GM20431 (cell line): ENCODE measurements around the gene TRIM38.
"Not testable (repeated sequence)": the region's sequence is repeated elsewhere in the genome, so short reads cannot be mapped to it uniquely, and the experiment has no call there.

Source experiments
- in situ Hi-C: fragments of 300-500 bp; cut with MseI, MboI; formaldehyde crosslinking; loops from one replicate; pipeline ENCODE4 v1.15.0; 2020; ENCODE audit warnings: low sequenced_read_pairs; ENCODE audit not compliant: unreplicated experiment

Gene TRIM38

GRCh38 chr6:25965058-25965457, 2.5 kb downstream of the TRIM38 start:
- in situ Hi-C loops, result no loop called here

GRCh38 chr6:25966711-25967110, 4.1 kb downstream of the TRIM38 start:
- in situ Hi-C loops, result no loop called here

- in situ Hi-C loops, result no loop called here
Measured at GRCh38 chr6:25968769-25969168, 6.2 kb downstream of the TRIM38 start.

- in situ Hi-C loops, result no loop called here
Measured at GRCh38 chr6:25971187-25971821, 8.7 kb downstream of the TRIM38 start.

GRCh38 chr6:25972128-25972527, 9.5 kb downstream of the TRIM38 start:
- in situ Hi-C loops, result no loop called here

- in situ Hi-C loops, result no loop called here
Measured at GRCh38 chr6:25972902-25973301, 10.3 kb downstream of the TRIM38 start.

- in situ Hi-C loops, result no loop called here
Measured at GRCh38 chr6:25973923-25974555, 11.4 kb downstream of the TRIM38 start.

- in situ Hi-C loops, result no loop called here
Measured at GRCh38 chr6:25975923-25976560, 13.4 kb downstream of the TRIM38 start.

GRCh38 chr6:25980935-25981334, 18.3 kb downstream of the TRIM38 start:
- in situ Hi-C loops, result no loop called here

- in situ Hi-C loops, result no loop called here
Measured at GRCh38 chr6:25981568-25982263, 19.1 kb downstream of the TRIM38 start.

- in situ Hi-C loops, result no loop called here
Measured at GRCh38 chr6:25984265-25984664, 21.7 kb downstream of the TRIM38 start.

- in situ Hi-C loops, result no loop called here
Measured at GRCh38 chr6:25987845-25988244, 25.2 kb downstream of the TRIM38 start.

GRCh38 chr6:25990172-25990873, 27.7 kb downstream of the TRIM38 start:
- in situ Hi-C loops, result no loop called here

GRCh38 chr6:25991785-25992412, 29.3 kb downstream of the TRIM38 start:
- in situ Hi-C loops, result no loop called here

- in situ Hi-C loops, result no loop called here
Measured at GRCh38 chr6:25992413-25993340, 30.1 kb downstream of the TRIM38 start.

GRCh38 chr6:25993341-25993684, 30.7 kb downstream of the TRIM38 start:
- in situ Hi-C loops, result not testable (repeated sequence)

- in situ Hi-C loops, result no loop called here
Measured at GRCh38 chr6:25995507-25995906, 32.9 kb downstream of the TRIM38 start.

GRCh38 chr6:25997921-25998320, 35.3 kb downstream of the TRIM38 start:
- in situ Hi-C loops, result no loop called here

GRCh38 chr6:25998379-25998778, 35.8 kb downstream of the TRIM38 start:
- in situ Hi-C loops, result no loop called here
